Esophagus squamous epithelium (tissue), 4 donors: Measurements from ENCODE around the gene ABCC12.

ENCODE experiments used
- POLR2A ChIP-seq, 4 donors: fragments of 450-650 bp; IDR thresholded peaks; one replicate each; pipeline ENCODE4 v1.6.1; 2017; ENCODE audit warnings: antibody characterized with exemption in 4 of 4, mild to moderate bottlenecking in 4 of 4, moderate library complexity in 3 of 4
- TF ChIP-seq, protein P1 (sequence below), 6 experiments: fragments of 450-650 bp in 4 of 6; fragments of 200-600 bp in 2 of 6; sonication (generic) in 2 of 6; IDR thresholded peaks; one replicate each; pipeline ENCODE4 v1.5.1; 2016 to 2019; ENCODE audit warnings: antibody characterized with exemption in 6 of 6, mild to moderate bottlenecking in 4 of 6, moderate library complexity in 4 of 6

DNA sequence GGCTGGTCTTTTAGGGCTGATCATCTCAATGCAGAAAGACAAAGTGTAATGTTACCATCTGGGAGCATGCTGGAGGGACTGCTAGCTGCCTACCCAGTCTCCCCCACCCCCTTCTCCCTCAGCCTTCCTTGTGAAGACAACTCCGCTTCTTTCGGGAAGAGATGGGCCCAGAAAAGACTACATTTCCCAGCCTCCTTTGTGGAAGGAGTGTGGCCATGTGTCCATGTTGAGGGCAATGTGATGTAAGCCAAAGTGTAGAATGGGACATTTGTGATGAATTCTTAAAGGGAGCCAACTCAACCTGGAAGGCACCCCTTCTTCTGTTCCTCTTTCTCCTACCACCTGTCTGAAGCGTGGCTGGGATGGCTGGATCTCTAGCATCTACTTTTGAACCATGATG is 16.3 kb downstream of the ABCC12 start:
- TF ChIP-seq, protein P1, sequence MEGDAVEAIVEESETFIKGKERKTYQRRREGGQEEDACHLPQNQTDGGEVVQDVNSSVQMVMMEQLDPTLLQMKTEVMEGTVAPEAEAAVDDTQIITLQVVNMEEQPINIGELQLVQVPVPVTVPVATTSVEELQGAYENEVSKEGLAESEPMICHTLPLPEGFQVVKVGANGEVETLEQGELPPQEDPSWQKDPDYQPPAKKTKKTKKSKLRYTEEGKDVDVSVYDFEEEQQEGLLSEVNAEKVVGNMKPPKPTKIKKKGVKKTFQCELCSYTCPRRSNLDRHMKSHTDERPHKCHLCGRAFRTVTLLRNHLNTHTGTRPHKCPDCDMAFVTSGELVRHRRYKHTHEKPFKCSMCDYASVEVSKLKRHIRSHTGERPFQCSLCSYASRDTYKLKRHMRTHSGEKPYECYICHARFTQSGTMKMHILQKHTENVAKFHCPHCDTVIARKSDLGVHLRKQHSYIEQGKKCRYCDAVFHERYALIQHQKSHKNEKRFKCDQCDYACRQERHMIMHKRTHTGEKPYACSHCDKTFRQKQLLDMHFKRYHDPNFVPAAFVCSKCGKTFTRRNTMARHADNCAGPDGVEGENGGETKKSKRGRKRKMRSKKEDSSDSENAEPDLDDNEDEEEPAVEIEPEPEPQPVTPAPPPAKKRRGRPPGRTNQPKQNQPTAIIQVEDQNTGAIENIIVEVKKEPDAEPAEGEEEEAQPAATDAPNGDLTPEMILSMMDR (IDR thresholded peaks at IDR 0.05), result no peak
- TF ChIP-seq POLR2A (IDR thresholded peaks at IDR 0.05), result no peak
